Skeletal muscle cell (primary cell): ENCODE results near the gene SLC9A3.

Source experiments
- DNase-seq: peaks from one replicate; pipeline ENCODE4 v3.0.0-alpha.2; 2010; ENCODE audit warnings: low read depth
- H3K4me3 ChIP-seq: 2 replicates; pipeline ENCODE4 v1.5.1; 2011; ENCODE audit warnings: low read depth, mild to moderate bottlenecking, control low read depth, low read length, moderate library complexity

Gene SLC9A3

GRCh38 chr5:528629-529511 is 4.6 kb upstream of the SLC9A3 start:
- no peak overlapping the region for H3K4me3 ChIP-seq
- no peak for DNase-seq

- H3K4me3 ChIP-seq, result no peak overlapping the region
- no peak for DNase-seq
These were observed 3.7 kb upstream of the SLC9A3 start for GRCh38 chr5:527646-528628.

GRCh38 chr5:526456-527088 is 2.3 kb upstream of the SLC9A3 start:
- H3K4me3 ChIP-seq, result no peak overlapping the region
- no peak for DNase-seq

- no peak overlapping the region for H3K4me3 ChIP-seq
- no peak for DNase-seq
These were observed 1.7 kb upstream of the SLC9A3 start for GRCh38 chr5:525916-526315.

GRCh38 chr5:524973-525761 is 918 bp upstream of the SLC9A3 start:
- DNase-seq, result no peak
- H3K4me3 ChIP-seq, result no peak overlapping the region

- H3K4me3 ChIP-seq, result no peak overlapping the region
- DNase-seq, result no peak
These were observed 617 bp downstream of the SLC9A3 start for GRCh38 chr5:523441-524222.

GRCh38 chr5:522899-523440 is 1.3 kb downstream of the SLC9A3 start:
- no peak overlapping the region for H3K4me3 ChIP-seq
- no peak for DNase-seq

- no peak overlapping the region for H3K4me3 ChIP-seq
- DNase-seq, result no peak
These were observed 2.1 kb downstream of the SLC9A3 start for GRCh38 chr5:522116-522515.

GRCh38 chr5:521680-522079 is 2.6 kb downstream of the SLC9A3 start:
- no peak for DNase-seq
- H3K4me3 ChIP-seq, result no peak overlapping the region

- DNase-seq, result no peak
- no peak overlapping the region for H3K4me3 ChIP-seq
These were observed 3.4 kb downstream of the SLC9A3 start for GRCh38 chr5:520850-521226.

GRCh38 chr5:520196-520849 is 3.9 kb downstream of the SLC9A3 start:
- no peak for DNase-seq
- H3K4me3 ChIP-seq, result no peak overlapping the region

- H3K4me3 ChIP-seq, result no peak overlapping the region
- DNase-seq, result no peak
These were observed 5.5 kb downstream of the SLC9A3 start for GRCh38 chr5:518721-519120.

GRCh38 chr5:517535-518100 is 6.6 kb downstream of the SLC9A3 start:
- DNase-seq, result no peak
- no peak overlapping the region for H3K4me3 ChIP-seq

GRCh38 chr5:516980-517379 is 7.3 kb downstream of the SLC9A3 start:
- H3K4me3 ChIP-seq, result no peak overlapping the region
- no peak for DNase-seq

GRCh38 chr5:516338-516925 is 7.8 kb downstream of the SLC9A3 start:
- no peak for DNase-seq

GRCh38 chr5:515273-515836 is 8.9 kb downstream of the SLC9A3 start:
- no peak for DNase-seq
- H3K4me3 ChIP-seq, result no peak overlapping the region

More at GRCh38 chr5:516338-516925, 7.8 kb downstream of the SLC9A3 start:
- no peak overlapping the region for H3K4me3 ChIP-seq

- no peak for DNase-seq
- H3K4me3 ChIP-seq, result no peak overlapping the region
These were observed 9.6 kb downstream of the SLC9A3 start for GRCh38 chr5:514673-515072.
